ENCODE results near the gene MTRF1. TPM values are rescaled to one million over a fixed set of nuclear protein-coding genes. Genes with fewer than 3 reads are reported as not detected.
A peak's percentile ranks its signal among the peaks of the same experiment; 100 is the strongest.

The MTRF1 gene
- total RNA-seq, 1 experiment from 2014 or later: 15.8 TPM

DNA sequence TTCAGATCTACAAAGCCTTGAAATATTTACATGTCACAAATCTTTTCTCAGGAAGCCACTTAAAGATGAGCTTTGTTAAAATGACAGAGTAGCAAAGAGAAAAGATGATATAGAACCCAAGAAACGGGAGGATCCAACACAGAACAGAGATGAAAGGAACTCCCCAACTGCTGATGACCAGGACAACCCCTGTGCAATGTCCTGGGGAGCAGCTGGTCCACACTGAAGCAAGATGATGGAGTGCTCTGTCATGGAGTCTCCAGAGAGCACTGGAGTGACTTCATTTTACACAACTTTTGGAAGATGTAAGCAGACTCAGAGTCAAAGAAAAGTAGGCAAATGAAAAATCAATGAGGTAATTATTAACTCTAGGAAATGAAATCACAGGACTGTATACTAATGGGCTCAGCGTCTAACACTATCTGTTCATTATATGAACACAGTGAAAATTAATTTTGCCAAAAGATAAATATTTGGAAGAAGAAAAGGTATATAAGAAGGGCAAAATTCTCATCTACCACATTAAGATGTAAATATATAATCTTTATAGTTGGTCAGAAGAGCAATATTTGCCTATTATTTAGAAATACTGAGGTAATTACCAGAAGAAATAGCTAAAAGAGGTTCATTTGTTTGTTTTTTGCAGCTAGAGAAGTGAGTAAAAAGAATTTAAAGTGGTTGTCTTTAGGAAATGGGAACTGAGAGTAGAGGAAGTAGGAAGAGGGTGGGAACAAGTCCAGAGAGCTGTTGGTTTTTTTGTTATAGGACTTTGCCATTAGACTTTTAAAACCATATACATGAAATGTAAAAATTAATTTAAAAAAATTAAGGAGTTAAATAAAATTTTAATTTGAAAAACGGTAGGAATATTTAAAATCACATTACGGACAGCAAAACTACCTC, 30.5 kb downstream of the MTRF1 start:
- no peak for DNase-seq

DNA sequence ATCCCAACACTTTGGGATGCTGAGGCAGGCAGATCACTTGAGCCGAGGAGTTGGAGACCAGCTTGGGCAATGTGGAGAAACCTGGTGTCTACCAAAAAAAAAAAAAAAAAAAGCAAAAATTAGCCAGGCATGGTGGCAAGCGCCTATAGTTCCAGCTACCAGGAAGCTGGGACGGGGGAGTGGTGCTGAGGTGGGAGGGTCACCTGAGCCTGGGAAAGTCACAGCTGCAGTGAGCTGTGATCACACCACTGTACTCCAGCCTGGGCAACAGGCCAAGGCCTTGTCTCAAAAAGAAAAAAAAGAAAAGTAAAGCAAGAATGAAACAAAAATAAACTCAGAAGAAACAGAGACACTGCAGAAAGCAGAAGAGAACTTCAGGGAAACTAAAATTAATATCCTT, 31.6 kb downstream of the MTRF1 start:
- intact Hi-C loops (cut with micrococcal nuclease; ENCODE audit: unreplicated experiment): loop anchor here (10.0 kb wide), 1 partner anchor 83 kb away; the partner anchor contains the start of gene NAA16
- Mint-ChIP-seq H3K27ac (ENCODE audit: unreplicated experiment) (peak overlapping the region; percentile 8), H3K27me3 (ENCODE audit: unreplicated experiment) (no peaks in the 10 kb centered on the region), H3K4me1 (ENCODE audit: low read depth, unreplicated experiment) (peaks cover 23% of the 10 kb centered on the region), H3K4me3 (ENCODE audit: low read depth, unreplicated experiment) (peak overlapping the region; percentile 17), H3K9me3 (ENCODE audit: low read depth, unreplicated experiment) (no peaks in the 10 kb centered on the region), H3K36me3 (ENCODE audit: insufficient read depth, unreplicated experiment) (peaks cover 6% of the 10 kb centered on the region)
- DNase-seq: peak; percentile 54
- TF ChIP-seq, protein P1, sequence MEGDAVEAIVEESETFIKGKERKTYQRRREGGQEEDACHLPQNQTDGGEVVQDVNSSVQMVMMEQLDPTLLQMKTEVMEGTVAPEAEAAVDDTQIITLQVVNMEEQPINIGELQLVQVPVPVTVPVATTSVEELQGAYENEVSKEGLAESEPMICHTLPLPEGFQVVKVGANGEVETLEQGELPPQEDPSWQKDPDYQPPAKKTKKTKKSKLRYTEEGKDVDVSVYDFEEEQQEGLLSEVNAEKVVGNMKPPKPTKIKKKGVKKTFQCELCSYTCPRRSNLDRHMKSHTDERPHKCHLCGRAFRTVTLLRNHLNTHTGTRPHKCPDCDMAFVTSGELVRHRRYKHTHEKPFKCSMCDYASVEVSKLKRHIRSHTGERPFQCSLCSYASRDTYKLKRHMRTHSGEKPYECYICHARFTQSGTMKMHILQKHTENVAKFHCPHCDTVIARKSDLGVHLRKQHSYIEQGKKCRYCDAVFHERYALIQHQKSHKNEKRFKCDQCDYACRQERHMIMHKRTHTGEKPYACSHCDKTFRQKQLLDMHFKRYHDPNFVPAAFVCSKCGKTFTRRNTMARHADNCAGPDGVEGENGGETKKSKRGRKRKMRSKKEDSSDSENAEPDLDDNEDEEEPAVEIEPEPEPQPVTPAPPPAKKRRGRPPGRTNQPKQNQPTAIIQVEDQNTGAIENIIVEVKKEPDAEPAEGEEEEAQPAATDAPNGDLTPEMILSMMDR (IDR thresholded peaks at IDR 0.05; ENCODE audit: unreplicated experiment): no peak
- CTCF ChIA-PET: interaction anchor here (0.7 to 1.1 kb wide), 2 partner anchors 16 to 139 kb away, joined by 4 to 5 read pairs; no protein-coding TSS in a partner anchor
- BruUV-seq (replicated peaks): no TSS peak

More for the DNA sequence above, 30.5 kb downstream of the MTRF1 start:
- CTCF ChIA-PET: interaction anchor here (1.1 kb wide), 1 partner anchor 17 kb away, joined by 5 read pairs; no protein-coding TSS in a partner anchor
- intact Hi-C loops (cut with micrococcal nuclease; ENCODE audit: unreplicated experiment): loop anchor here (10.0 kb wide), 1 partner anchor 82 kb away; the partner anchor contains the start of gene NAA16
- Mint-ChIP-seq H3K27me3 (ENCODE audit: unreplicated experiment) (no peaks in the 10 kb centered on the region), H3K4me3 (ENCODE audit: low read depth, unreplicated experiment) (peak overlapping the region; percentile 11), H3K27ac (ENCODE audit: unreplicated experiment) (peak overlapping the region; percentile 55), H3K9me3 (ENCODE audit: low read depth, unreplicated experiment) (no peaks in the 10 kb centered on the region), H3K4me1 (ENCODE audit: low read depth, unreplicated experiment) (peaks cover 23% of the 10 kb centered on the region), H3K36me3 (ENCODE audit: insufficient read depth, unreplicated experiment) (peaks cover 6% of the 10 kb centered on the region)
- TF ChIP-seq, protein P1 (IDR thresholded peaks at IDR 0.05; ENCODE audit: unreplicated experiment): no peak
- no TSS peak for BruUV-seq (replicated peaks)

DNA sequence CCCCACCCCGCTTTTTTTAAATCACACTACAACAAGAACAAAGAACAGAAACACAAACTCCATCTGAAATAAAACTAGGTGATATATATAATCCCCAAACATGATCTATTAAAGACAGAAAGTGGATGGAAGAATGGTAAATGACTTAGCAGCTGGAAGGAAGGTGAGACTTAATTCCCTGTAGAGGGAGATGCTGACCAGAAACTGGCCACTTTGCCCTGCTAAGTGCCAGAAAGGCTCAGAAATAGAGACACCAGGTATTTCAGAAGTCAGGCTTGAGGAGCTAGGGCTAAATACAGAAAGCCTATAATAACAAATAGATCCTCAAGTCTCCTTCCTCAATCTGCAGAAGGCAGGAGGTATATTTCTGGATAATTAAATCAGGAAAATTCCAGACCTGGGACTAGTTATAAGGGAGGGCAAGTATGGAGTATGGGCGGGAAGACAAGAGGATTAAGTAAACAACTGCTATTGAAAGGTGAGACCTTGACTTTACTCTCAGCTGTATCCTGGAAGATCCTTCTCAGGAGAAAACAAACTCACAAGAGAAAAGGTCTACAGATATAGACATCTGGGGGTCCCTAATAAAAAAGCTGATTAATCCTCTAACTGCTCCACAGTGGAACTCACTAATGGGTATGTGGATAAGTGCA, 32.2 kb downstream of the MTRF1 start:
- Mint-ChIP-seq H3K36me3 (ENCODE audit: insufficient read depth, unreplicated experiment) (peaks cover 6% of the 10 kb centered on the region), H3K4me1 (ENCODE audit: low read depth, unreplicated experiment) (peaks cover 23% of the 10 kb centered on the region), H3K27ac (ENCODE audit: unreplicated experiment) (peak overlapping the region; percentile 8), H3K9me3 (ENCODE audit: low read depth, unreplicated experiment) (no peaks in the 10 kb centered on the region), H3K4me3 (ENCODE audit: low read depth, unreplicated experiment) (no peak overlapping the region), H3K27me3 (ENCODE audit: unreplicated experiment) (no peaks in the 10 kb centered on the region)
- no TSS peak for BruUV-seq (replicated peaks)
- intact Hi-C loops (cut with micrococcal nuclease; ENCODE audit: unreplicated experiment): loop anchor here (10.0 kb wide), 1 partner anchor 84 kb away; the partner anchor contains the start of gene NAA16
- TF ChIP-seq, protein P1 (IDR thresholded peaks at IDR 0.05; ENCODE audit: unreplicated experiment): no peak
- CTCF ChIA-PET: no interaction called here
- DNase-seq: no peak

DNA sequence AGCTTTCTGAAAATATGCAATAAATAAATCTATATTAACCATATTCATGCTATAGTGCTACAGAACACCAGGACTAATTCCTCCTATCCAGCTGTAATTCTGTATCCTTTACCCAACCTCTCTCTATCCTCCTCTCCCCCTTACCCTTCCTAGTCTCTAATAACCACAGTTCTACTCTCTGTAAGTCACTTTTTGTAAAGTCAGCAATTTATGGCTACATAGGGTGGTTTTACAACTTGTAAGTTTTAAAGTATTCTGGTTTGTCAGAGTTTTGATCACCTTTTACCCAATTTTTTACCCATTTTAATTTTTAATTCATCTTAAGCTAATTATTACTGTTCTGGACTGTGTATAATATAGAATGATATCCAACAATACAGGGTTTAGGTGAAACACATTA, 34.0 kb downstream of the MTRF1 start:
- no peak for DNase-seq
- Mint-ChIP-seq H3K9me3 (ENCODE audit: low read depth, unreplicated experiment) (no peaks in the 10 kb centered on the region), H3K27me3 (ENCODE audit: unreplicated experiment) (no peaks in the 10 kb centered on the region), H3K36me3 (ENCODE audit: insufficient read depth, unreplicated experiment) (peaks cover 6% of the 10 kb centered on the region), H3K4me1 (ENCODE audit: low read depth, unreplicated experiment) (peaks cover 23% of the 10 kb centered on the region), H3K27ac (ENCODE audit: unreplicated experiment) (no peak overlapping the region), H3K4me3 (ENCODE audit: low read depth, unreplicated experiment) (no peak overlapping the region)
- TF ChIP-seq, protein P1 (IDR thresholded peaks at IDR 0.05; ENCODE audit: unreplicated experiment): no peak
- no TSS peak for BruUV-seq (replicated peaks)
- CTCF ChIA-PET: no interaction called here
- intact Hi-C loops (cut with micrococcal nuclease; ENCODE audit: unreplicated experiment): no loop called here
